AG09309 (cell line): Measurements from ENCODE around the gene SRD5A1.

ENCODE experiments used
- DNase-seq: peaks from one replicate; pipeline ENCODE4 v3.0.0-alpha.2; 2010; ENCODE audit warnings: low read depth
- H3K4me3 ChIP-seq: 2 replicates; pipeline ENCODE4 v1.5.1; 2011; ENCODE audit warnings: mild to moderate bottlenecking, low read depth, low read length, moderate library complexity; ENCODE audit not compliant: control insufficient read depth
- TF ChIP-seq, protein P1 (sequence below): IDR thresholded peaks from 2 replicates; pipeline ENCODE4 v1.5.1; 2011; ENCODE audit warnings: mild to moderate bottlenecking, low read depth, low read length, inconsistent platforms; ENCODE audit not compliant: insufficient read depth, control insufficient read depth; ENCODE audit errors: missing control alignments

Gene SRD5A1

DNA sequence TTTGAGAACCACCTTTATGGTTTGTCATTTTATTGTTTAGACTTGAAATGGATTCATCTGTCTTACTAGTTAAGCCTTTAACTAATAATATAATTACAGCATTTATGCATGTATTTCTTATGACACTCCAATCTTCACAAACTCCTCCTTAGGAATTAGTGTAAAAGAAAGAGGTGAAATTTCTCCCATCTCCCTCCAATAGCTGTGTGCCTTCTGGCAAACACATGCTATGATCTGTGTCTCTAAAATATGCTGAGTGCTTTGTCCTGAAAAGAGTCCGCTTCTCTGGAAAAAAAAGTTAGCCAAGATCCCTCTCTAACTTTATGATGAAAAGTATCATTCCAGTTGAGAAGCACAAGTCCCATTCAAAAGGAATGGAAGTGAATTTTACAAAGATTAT is 66.1 kb downstream of the SRD5A1 start:
- TF ChIP-seq, protein P1, sequence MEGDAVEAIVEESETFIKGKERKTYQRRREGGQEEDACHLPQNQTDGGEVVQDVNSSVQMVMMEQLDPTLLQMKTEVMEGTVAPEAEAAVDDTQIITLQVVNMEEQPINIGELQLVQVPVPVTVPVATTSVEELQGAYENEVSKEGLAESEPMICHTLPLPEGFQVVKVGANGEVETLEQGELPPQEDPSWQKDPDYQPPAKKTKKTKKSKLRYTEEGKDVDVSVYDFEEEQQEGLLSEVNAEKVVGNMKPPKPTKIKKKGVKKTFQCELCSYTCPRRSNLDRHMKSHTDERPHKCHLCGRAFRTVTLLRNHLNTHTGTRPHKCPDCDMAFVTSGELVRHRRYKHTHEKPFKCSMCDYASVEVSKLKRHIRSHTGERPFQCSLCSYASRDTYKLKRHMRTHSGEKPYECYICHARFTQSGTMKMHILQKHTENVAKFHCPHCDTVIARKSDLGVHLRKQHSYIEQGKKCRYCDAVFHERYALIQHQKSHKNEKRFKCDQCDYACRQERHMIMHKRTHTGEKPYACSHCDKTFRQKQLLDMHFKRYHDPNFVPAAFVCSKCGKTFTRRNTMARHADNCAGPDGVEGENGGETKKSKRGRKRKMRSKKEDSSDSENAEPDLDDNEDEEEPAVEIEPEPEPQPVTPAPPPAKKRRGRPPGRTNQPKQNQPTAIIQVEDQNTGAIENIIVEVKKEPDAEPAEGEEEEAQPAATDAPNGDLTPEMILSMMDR, result no peak
- no peak for DNase-seq
- no peak overlapping the region for H3K4me3 ChIP-seq

DNA sequence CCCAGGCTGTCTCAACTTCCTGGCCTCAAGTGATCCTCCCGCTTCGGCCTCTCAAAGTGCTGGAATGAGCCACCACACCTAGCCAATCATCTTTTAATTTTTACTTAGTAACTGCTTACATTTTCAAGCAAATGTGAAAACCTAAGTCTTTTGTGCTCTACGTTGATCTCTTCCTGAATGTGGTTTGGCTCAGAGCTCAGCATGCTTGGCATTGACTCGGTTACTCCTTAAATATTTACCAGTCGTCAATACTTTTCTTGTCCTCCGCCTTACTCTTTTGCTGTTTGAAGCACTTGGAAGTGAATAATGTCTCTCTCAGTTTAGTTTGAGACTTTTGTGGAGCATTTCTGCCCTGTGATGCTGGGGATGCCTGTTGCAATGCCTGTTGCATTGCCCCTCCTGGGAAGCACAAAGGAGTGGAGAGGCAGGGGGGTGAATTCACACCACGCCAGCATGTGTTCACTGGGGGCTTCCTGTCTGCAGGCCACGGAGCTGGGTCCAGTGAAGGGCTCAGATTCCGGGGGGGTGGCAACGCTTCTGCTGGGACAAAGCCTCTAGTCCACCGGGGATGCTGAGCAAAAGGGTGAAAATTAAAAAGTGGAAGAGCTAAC is 66.9 kb downstream of the SRD5A1 start:
- no peak for DNase-seq
- H3K4me3 ChIP-seq, result no peak overlapping the region
- TF ChIP-seq, protein P1, result no peak

DNA sequence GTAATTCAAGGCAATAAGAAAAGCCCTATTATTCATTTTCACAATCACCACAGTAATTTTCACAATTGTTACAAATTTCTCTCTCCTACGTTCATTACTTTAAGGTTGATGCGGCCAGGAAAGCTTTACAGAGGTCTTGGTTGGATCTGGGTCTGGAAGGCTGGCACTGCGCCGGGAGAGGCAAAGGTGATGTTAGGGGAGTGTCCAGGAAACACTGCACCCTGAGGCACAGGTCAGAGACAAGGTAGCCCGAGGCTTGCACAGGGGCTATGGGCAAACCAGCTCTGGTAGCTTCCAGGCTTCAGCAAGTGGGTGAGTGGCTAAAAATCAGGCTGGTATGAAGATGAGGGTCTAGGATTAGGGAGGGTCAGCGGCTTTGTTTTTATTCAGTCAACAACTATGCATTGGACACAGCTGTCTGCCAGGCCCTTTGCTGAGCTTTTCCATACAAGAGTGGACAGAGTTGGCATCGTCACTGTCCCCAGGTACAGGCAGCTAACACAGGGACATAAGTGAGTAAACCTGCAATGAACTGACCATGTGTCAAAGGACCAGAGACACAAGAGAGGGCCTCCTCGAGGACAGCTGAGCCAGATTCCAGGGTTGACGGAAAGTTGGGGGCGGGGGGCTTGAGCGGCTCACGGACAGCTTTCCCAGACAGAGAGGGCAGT is 67.6 kb downstream of the SRD5A1 start:
- DNase-seq, result no peak
- TF ChIP-seq, protein P1, result no peak
- H3K4me3 ChIP-seq, result no peak overlapping the region

DNA sequence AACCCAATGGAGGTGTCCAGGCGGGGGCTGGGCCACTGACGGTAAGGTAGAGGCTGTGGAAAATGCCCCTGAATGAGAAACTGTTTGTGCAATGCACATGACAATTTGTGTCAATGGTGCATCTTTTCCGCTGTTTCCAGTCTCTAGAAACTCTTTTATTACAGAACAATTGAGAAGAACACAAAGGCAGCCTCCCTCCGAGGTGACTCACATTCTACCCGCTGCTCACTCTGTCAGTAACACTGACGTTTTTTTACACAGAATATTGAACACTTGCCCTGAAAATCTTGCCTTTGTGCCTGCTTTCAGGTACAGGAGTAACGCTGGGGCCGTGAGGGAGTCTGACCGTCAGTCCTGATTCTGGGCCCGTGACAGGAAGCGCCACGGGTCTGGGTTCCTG is 68.3 kb downstream of the SRD5A1 start:
- no peak overlapping the region for H3K4me3 ChIP-seq
- no peak for DNase-seq
- TF ChIP-seq, protein P1, result no peak

DNA sequence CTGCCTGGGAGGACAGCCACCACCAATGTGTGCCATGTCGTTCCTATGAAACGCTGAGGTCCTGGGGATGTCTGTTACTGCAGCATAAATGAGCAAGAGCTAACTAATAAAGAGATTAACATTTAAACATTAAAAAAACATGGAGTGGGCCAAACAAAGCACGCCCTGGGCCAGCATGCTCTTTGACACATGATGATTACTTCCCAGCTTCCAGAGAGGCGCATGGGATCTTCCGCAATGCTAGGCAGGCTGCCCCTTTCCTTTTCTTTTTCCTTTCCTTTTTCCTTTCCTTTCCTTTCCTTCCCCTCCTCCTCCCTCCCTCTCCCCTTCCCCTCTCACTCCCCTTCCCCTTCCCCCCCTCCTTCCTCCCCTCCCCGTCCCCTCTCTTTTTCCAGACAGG is 69.4 kb downstream of the SRD5A1 start:
- H3K4me3 ChIP-seq, result no peak overlapping the region
- TF ChIP-seq, protein P1, result no peak
- no peak for DNase-seq

DNA sequence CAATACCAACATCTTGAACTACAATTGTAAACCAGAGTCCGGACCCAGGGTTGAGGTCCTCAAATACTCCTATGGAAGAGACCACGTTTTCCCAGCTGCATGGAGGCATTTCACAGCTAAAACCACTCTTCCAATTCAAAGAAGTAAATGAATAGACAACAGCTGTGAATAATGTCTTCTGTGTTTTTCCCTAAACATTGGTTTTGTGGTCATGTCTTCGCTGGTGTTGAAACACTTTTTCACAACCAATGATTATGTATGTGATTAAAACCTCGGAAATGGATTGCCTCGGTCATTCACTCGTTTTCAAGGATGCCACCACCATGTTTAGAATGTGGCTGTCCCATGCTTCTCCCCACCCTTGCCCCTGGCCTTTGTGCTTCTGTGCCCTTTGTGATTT is 70.6 kb downstream of the SRD5A1 start:
- DNase-seq, result no peak
- no peak overlapping the region for H3K4me3 ChIP-seq
- TF ChIP-seq, protein P1, result no peak

DNA sequence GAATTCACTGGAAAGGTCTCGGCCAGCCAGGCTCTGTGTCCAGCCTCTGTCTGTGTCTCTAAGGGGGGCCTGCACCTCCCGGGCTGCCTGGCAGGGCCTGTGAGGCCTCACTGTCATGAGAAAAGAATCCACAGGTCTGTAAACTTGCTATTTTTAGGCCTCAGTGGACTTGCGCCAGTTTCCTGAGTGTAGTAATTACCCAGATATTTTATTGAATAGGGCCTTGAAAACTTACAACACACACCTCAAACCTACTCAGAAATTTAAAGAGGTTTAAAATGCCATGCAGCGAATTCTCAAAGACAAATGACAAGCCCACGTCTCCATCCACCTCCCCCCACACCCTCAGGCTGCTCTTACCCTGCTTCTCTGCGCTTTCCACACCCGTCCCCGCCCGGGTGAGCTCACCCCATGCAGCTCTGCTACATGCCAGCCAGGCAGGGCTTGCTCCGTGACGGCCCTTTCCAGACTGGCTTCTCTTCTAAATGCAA is 71.2 kb downstream of the SRD5A1 start:
- no peak overlapping the region for H3K4me3 ChIP-seq
- TF ChIP-seq, protein P1, result no peak

More for the DNA sequence above, 71.2 kb downstream of the SRD5A1 start:
- peak; percentile 91 for DNase-seq
